PC-9 (cell line): ENCODE results near the gene ERC2. TPM values are rescaled to one million over a fixed set of nuclear protein-coding genes. Genes with fewer than 3 reads are reported as not detected.

ENCODE experiments used
- BruUV-seq: library from RNA; stranded (reverse); fragments of 400-500 nt; replicated peaks from 2 replicates; lab custom pipeline; 2021; lab: Mats Ljungman, UMichigan
- CTCF ChIA-PET: fragments of 300-600 bp; sonication (Branson Sonifier 250); formaldehyde crosslinking; loops from one replicate; lab custom pipeline; 2022; ENCODE audit warnings: antibody characterized with exemption; lab: Charles Lee
- POLR2A ChIA-PET: fragments of 300-600 bp; sonication (Branson Sonifier 250); formaldehyde crosslinking; loops from one replicate; lab custom pipeline; 2022; ENCODE audit warnings: antibody characterized with exemption; ENCODE audit not compliant: unreplicated experiment; lab: Charles Lee
- DNase-seq, 2 experiments: peaks; one replicate each; pipeline versions ENCODE4 v3.0.0 to v3.0.0-alpha.2; 2015 to 2022; ENCODE audit warnings: mixed read lengths in 1 of 2
- H2AFZ ChIP-seq: fragments of 200-600 bp; sonication (generic); 2 replicates; pipeline ENCODE4 v1.8.1; 2017; ENCODE audit warnings: antibody characterized with exemption
- H3F3A ChIP-seq: fragments of 200-600 bp; sonication (generic); 2 replicates; pipeline ENCODE4 v1.8.1; 2017; ENCODE audit warnings: antibody characterized with exemption, mild to moderate bottlenecking, low read depth; ENCODE audit not compliant: insufficient read depth
- H3K27ac ChIP-seq: fragments of 200-600 bp; sonication (generic); 2 replicates; pipeline ENCODE4 v1.6.1; 2016; ENCODE audit warnings: mixed run types
- H3K27me3 ChIP-seq: fragments of 200-600 bp; sonication (generic); 2 replicates; pipeline ENCODE4 v1.6.1; 2016; ENCODE audit warnings: low read depth, mixed run types; ENCODE audit not compliant: insufficient read depth
- H3K36me3 ChIP-seq: fragments of 200-600 bp; sonication (generic); 2 replicates; pipeline ENCODE4 v1.6.1; 2016; ENCODE audit warnings: low read depth, mixed run types
- H3K4me1 ChIP-seq: fragments of 200-600 bp; sonication (generic); replicated peaks from 2 replicates; pipeline ENCODE4 v1.6.1; 2016; ENCODE audit warnings: mixed run types; ENCODE audit not compliant: insufficient read depth
- H3K4me2 ChIP-seq: fragments of 200-600 bp; sonication (generic); 2 replicates; pipeline ENCODE4 v1.6.1; 2017; ENCODE audit warnings: mixed run types
- H3K4me3 ChIP-seq: fragments of 200-600 bp; sonication (generic); 2 replicates; pipeline ENCODE4 v1.6.1; 2016; ENCODE audit warnings: mixed run types
- H3K79me2 ChIP-seq: fragments of 200-600 bp; sonication (generic); 2 replicates; pipeline ENCODE4 v1.6.1; 2017; ENCODE audit warnings: low read depth, mixed run types
- H3K9me2 ChIP-seq: fragments of 200-600 bp; sonication (generic); 2 replicates; pipeline ENCODE4 v1.8.1; 2017; ENCODE audit warnings: mild to moderate bottlenecking; ENCODE audit not compliant: insufficient read depth
- H3K9me3 ChIP-seq: fragments of 200-600 bp; sonication (generic); 2 replicates; pipeline ENCODE4 v1.8.1; 2016; ENCODE audit warnings: low read depth; ENCODE audit not compliant: insufficient read depth
- H4K20me1 ChIP-seq: fragments of 200-600 bp; sonication (generic); 2 replicates; pipeline ENCODE4 v1.8.1; 2017; ENCODE audit not compliant: insufficient read depth
- CTCF ChIP-seq: fragments of 200-600 bp; sonication (generic); conservative IDR thresholded peaks from 2 replicates; pipeline ENCODE4 v1.6.1; 2017; ENCODE audit warnings: mixed run types, antibody characterized with exemption, mild to moderate bottlenecking, moderate library complexity
- EZH2 ChIP-seq: fragments of 200-600 bp; sonication (generic); IDR thresholded peaks from 2 replicates; pipeline ENCODE4 v1.8.0; 2017; ENCODE audit warnings: antibody characterized with exemption, low read depth
- intact Hi-C: fragments of 100-400 bp; cut with micrococcal nuclease; formaldehyde crosslinking; loops from one replicate; pipeline ENCODE4 v1.10.0; 2022; ENCODE audit not compliant: unreplicated experiment
- total RNA-seq: library from RNA; stranded (reverse); gene quantifications from 2 replicates; pipeline ENCODE4 v1.2.3, GENCODE V29; 2021

The ERC2 gene
- total RNA-seq, 1 experiment from 2014 or later: 1.4 TPM

- no peak for TF ChIP-seq EZH2
- TF ChIP-seq CTCF: no peak
- no peaks in the 10 kb centered on the region for H3K4me1 ChIP-seq
- no peaks in the 10 kb centered on the region for H3K36me3 ChIP-seq
- H3K9me3 ChIP-seq: no peaks in the 10 kb centered on the region
- intact Hi-C loops: no loop called here
- no peak overlapping the region for H3K27ac ChIP-seq
- no peak overlapping the region for H3K4me3 ChIP-seq
- H3K4me2 ChIP-seq: no peak overlapping the region
- ChIA-PET CTCF (no interaction called here), POLR2A (no interaction called here)
- DNase-seq: no peak
- no TSS peak for BruUV-seq
- H2AFZ ChIP-seq: no peak overlapping the region
- H3K9me2 ChIP-seq: no peaks in the 10 kb centered on the region
- H3K79me2 ChIP-seq: no peaks in the 10 kb centered on the region
- H3K27me3 ChIP-seq: peaks cover 11% of the 10 kb centered on the region; the same call in 1 of the 2 replicates
- H4K20me1 ChIP-seq: no peaks in the 10 kb centered on the region
- no peaks in the 10 kb centered on the region for H3F3A ChIP-seq
These were observed 260.3 kb downstream of the ERC2 start for GRCh38 chr3:56207922-56208321.

GRCh38 chr3:56205406-56205805 lies 262.9 kb downstream of the ERC2 start:
- no peak overlapping the region for H3K27ac ChIP-seq
- H3K9me2 ChIP-seq: no peaks in the 10 kb centered on the region
- no peaks in the 10 kb centered on the region for H3K9me3 ChIP-seq
- intact Hi-C loops: no loop called here
- no peak overlapping the region for H3K4me3 ChIP-seq
- H2AFZ ChIP-seq: no peak overlapping the region
- BruUV-seq: no TSS peak
- H3K27me3 ChIP-seq: peaks cover 2% of the 10 kb centered on the region; the same call in 1 of the 2 replicates
- H3F3A ChIP-seq: no peaks in the 10 kb centered on the region
- H3K4me2 ChIP-seq: no peak overlapping the region
- no peaks in the 10 kb centered on the region for H4K20me1 ChIP-seq
- no peaks in the 10 kb centered on the region for H3K4me1 ChIP-seq
- H3K79me2 ChIP-seq: no peaks in the 10 kb centered on the region
- POLR2A ChIA-PET: no interaction called here
- CTCF ChIA-PET: no interaction called here
- DNase-seq: no peak
- TF ChIP-seq EZH2: no peak
- TF ChIP-seq CTCF: no peak
- no peaks in the 10 kb centered on the region for H3K36me3 ChIP-seq

- no TSS peak for BruUV-seq
- H3K4me1 ChIP-seq: no peaks in the 10 kb centered on the region
These were observed 265.3 kb downstream of the ERC2 start for GRCh38 chr3:56202997-56203396.

More at GRCh38 chr3:56202997-56203396, 265.3 kb downstream of the ERC2 start:
- TF ChIP-seq CTCF (no peak), EZH2 (no peak)
- Histone ChIP-seq H3F3A (no peaks in the 10 kb centered on the region), H3K4me3 (no peak overlapping the region), H3K36me3 (no peaks in the 10 kb centered on the region), H3K9me2 (no peaks in the 10 kb centered on the region), H4K20me1 (no peaks in the 10 kb centered on the region), H3K9me3 (no peaks in the 10 kb centered on the region), H3K79me2 (no peaks in the 10 kb centered on the region), H2AFZ (no peak overlapping the region), H3K4me2 (no peak overlapping the region), H3K27ac (no peak overlapping the region), H3K27me3 (peaks cover 2% of the 10 kb centered on the region; the same call in 1 of the 2 replicates)
- intact Hi-C loops: no loop called here
- POLR2A ChIA-PET: no interaction called here
- CTCF ChIA-PET: no interaction called here
- no peak for DNase-seq
